Panc1 (cell line): ENCODE measurements around the gene SKA2. TPM values are rescaled to one million over a fixed set of nuclear protein-coding genes. Genes with fewer than 3 reads are reported as not detected.

Experiments used
- ATAC-seq: fragments of 200-7000 bp; cut with Tn5 transposase; 2 replicates; pipeline ENCODE4 v1.9.1; 2020; ENCODE audit warnings: mild to moderate bottlenecking, moderate library complexity
- BruUV-seq: library from RNA; stranded (reverse); fragments of 400-500 nt; replicated peaks from 2 replicates; lab custom pipeline; 2021; lab: Mats Ljungman, UMichigan
- CTCF ChIA-PET: fragments of 300-600 bp; sonication (Branson Sonifier 250); formaldehyde crosslinking; loops from one replicate; lab custom pipeline; 2022; ENCODE audit warnings: antibody characterized with exemption; lab: Charles Lee
- POLR2A ChIA-PET: fragments of 300-600 bp; sonication (Branson Sonifier 250); formaldehyde crosslinking; loops from one replicate; lab custom pipeline; 2022; ENCODE audit warnings: antibody characterized with exemption; lab: Charles Lee
- DNase-seq: peaks from one replicate; pipeline ENCODE4 v3.0.0-alpha.2; 2010; ENCODE audit warnings: low read depth, low spot score
- H3K27ac ChIP-seq: 2 replicates; pipeline ENCODE4 v1.5.1; 2011; ENCODE audit warnings: mild to moderate bottlenecking, low read length, inconsistent platforms
- H3K27me3 ChIP-seq: fragments of 200-500 bp; sonication (Bioruptor generic); 2 replicates; pipeline ENCODE4 v1.6.0; 2014; ENCODE audit warnings: low read length, inconsistent platforms; ENCODE audit not compliant: control insufficient read depth, insufficient read depth
- H3K36me3 ChIP-seq: fragments of 200-500 bp; sonication (Bioruptor generic); 2 replicates; pipeline ENCODE4 v1.5.1; 2014; ENCODE audit warnings: inconsistent platforms, mild to moderate bottlenecking, low read length, moderate library complexity; ENCODE audit not compliant: control insufficient read depth, insufficient read depth
- H3K4me1 ChIP-seq: 2 replicates; pipeline ENCODE4 v1.5.1; 2011; ENCODE audit warnings: inconsistent platforms, mild to moderate bottlenecking, low read length, moderate library complexity; ENCODE audit not compliant: control insufficient read depth, insufficient read depth
- H3K4me3 ChIP-seq, 2 experiments: 2 replicates each; pipeline ENCODE4 v1.5.1; 2011 to 2012; ENCODE audit warnings: low read depth in 2 of 2, low read length in 2 of 2, mild to moderate bottlenecking in 2 of 2, inconsistent platforms in 1 of 2, moderate library complexity in 1 of 2
- H3K9me3 ChIP-seq: fragments of 200-500 bp; sonication (Bioruptor generic); 2 replicates; pipeline ENCODE4 v1.5.1; 2014; ENCODE audit warnings: low read depth, mild to moderate bottlenecking, inconsistent platforms, low read length, moderate library complexity; ENCODE audit not compliant: control insufficient read depth, insufficient read depth
- CTCF ChIP-seq: fragments of 450-650 bp; IDR thresholded peaks from 2 replicates; pipeline ENCODE4 v1.5.1; 2017; ENCODE audit warnings: mild to moderate bottlenecking
- POLR2AphosphoS5 ChIP-seq: IDR thresholded peaks from 2 replicates; pipeline ENCODE4 v1.6.1; 2012; ENCODE audit warnings: mild to moderate bottlenecking, low read depth, low read length, moderate library complexity
- SIN3A ChIP-seq: IDR thresholded peaks from 2 replicates; pipeline ENCODE4 v1.6.1; 2012; ENCODE audit warnings: low read depth, mild to moderate bottlenecking, low read length, moderate library complexity, borderline replicate concordance; ENCODE audit not compliant: insufficient read depth
- TCF7L2 ChIP-seq: IDR thresholded peaks from 2 replicates; pipeline ENCODE4 v1.6.1; 2011; ENCODE audit warnings: mild to moderate bottlenecking, low read depth, low read length, inconsistent platforms
- in situ Hi-C: cut with HindIII; loops from 2 replicates; pipeline ENCODE4 v1.10.0; 2016; ENCODE audit warnings: low sequenced_read_pairs, low pct_unique_long_range_greater_than_20kb
- intact Hi-C: fragments of 100-400 bp; cut with micrococcal nuclease; formaldehyde crosslinking; loops from one replicate; pipeline ENCODE4 v1.10.0; 2022; ENCODE audit not compliant: unreplicated experiment
- total RNA-seq: library from RNA; stranded (reverse); gene quantifications from one replicate; pipeline ENCODE4 v1.2.1, GENCODE V29; 2021; ENCODE audit not compliant: unreplicated experiment
- TF ChIP-seq, protein P1 (sequence below), 2 experiments: IDR thresholded peaks; 2 replicates each; pipeline ENCODE4 v1.6.1; 2011 to 2012; ENCODE audit warnings: low read depth in 2 of 2, control low read depth in 1 of 2, low read length in 1 of 2, mild to moderate bottlenecking in 1 of 2, moderate library complexity in 1 of 2; ENCODE audit not compliant: insufficient read depth in 1 of 2

The SKA2 gene
- total RNA-seq, 1 experiment from 2014 or later, result 30.3 TPM

- H3K27me3 ChIP-seq, result no peaks in the 10 kb centered on the region
- intact Hi-C loops, result no loop called here
- no peak for DNase-seq
- H3K9me3 ChIP-seq, result no peaks in the 10 kb centered on the region
- BruUV-seq, result TSS peak; percentile 86
- peaks cover 28% of the 10 kb centered on the region for H3K4me1 ChIP-seq
- ATAC-seq, result peak; percentile 15
- ChIA-PET CTCF (no interaction called here), POLR2A (interaction anchor here (0.6 to 2.1 kb wide), 2 partner anchors 47 to 98 kb away, joined by 7 to 9 read pairs; partner anchors contain the start of gene TRIM37)
- in situ Hi-C loops, result no loop called here
- peaks cover 7% of the 10 kb centered on the region for H3K36me3 ChIP-seq
- H3K4me3 ChIP-seq, result peak overlapping the region; percentile 80 to 86
- peak overlapping the region; percentile 95 for H3K27ac ChIP-seq
- TF ChIP-seq CTCF, result no peak
- TF ChIP-seq POLR2AphosphoS5, result 0 out of 2 replicates have a peak, but pooled peaks have one; percentile 35
These were observed 680 bp downstream of the SKA2 start for GRCh38 chr17:59154292-59154720.

- DNase-seq (no peak), ATAC-seq (no peak)
- in situ Hi-C loops (no loop called here), intact Hi-C loops (no loop called here)
- CTCF ChIA-PET, result no interaction called here
- no TSS peak for BruUV-seq
- peak overlapping the region; percentile 95 for H3K27ac ChIP-seq
- peak overlapping the region; percentile 80 to 86 for H3K4me3 ChIP-seq
- peaks cover 7% of the 10 kb centered on the region for H3K36me3 ChIP-seq
- peaks cover 19% of the 10 kb centered on the region for H3K4me1 ChIP-seq
- POLR2A ChIA-PET, result no interaction called here
- TF ChIP-seq CTCF (no peak), POLR2AphosphoS5 (no peak), SIN3A (no peak), TCF7L2 (no peak)
- TF ChIP-seq, protein P1, sequence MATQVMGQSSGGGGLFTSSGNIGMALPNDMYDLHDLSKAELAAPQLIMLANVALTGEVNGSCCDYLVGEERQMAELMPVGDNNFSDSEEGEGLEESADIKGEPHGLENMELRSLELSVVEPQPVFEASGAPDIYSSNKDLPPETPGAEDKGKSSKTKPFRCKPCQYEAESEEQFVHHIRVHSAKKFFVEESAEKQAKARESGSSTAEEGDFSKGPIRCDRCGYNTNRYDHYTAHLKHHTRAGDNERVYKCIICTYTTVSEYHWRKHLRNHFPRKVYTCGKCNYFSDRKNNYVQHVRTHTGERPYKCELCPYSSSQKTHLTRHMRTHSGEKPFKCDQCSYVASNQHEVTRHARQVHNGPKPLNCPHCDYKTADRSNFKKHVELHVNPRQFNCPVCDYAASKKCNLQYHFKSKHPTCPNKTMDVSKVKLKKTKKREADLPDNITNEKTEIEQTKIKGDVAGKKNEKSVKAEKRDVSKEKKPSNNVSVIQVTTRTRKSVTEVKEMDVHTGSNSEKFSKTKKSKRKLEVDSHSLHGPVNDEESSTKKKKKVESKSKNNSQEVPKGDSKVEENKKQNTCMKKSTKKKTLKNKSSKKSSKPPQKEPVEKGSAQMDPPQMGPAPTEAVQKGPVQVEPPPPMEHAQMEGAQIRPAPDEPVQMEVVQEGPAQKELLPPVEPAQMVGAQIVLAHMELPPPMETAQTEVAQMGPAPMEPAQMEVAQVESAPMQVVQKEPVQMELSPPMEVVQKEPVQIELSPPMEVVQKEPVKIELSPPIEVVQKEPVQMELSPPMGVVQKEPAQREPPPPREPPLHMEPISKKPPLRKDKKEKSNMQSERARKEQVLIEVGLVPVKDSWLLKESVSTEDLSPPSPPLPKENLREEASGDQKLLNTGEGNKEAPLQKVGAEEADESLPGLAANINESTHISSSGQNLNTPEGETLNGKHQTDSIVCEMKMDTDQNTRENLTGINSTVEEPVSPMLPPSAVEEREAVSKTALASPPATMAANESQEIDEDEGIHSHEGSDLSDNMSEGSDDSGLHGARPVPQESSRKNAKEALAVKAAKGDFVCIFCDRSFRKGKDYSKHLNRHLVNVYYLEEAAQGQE (IDR thresholded peaks at IDR 0.05; ENCODE audit: insufficient read depth in 1 of 2, low read depth in 2 of 2, low read length in 1 of 2), result no peak
- H3K27me3 ChIP-seq, result no peaks in the 10 kb centered on the region
- no peaks in the 10 kb centered on the region for H3K9me3 ChIP-seq
These were observed 2.1 kb downstream of the SKA2 start for GRCh38 chr17:59152925-59153324.
